B cell (primary cell): ENCODE results near the gene DDA1. TPM values are rescaled to one million over a fixed set of nuclear protein-coding genes. Genes with fewer than 3 reads are reported as not detected.

ENCODE experiments used
- ATAC-seq: fragments of 200-7000 bp; cut with Tn5 transposase; one replicate; pipeline ENCODE4 v1.10.0; 2021; ENCODE audit warnings: low read depth, mild to moderate bottlenecking, moderate number of reproducible peaks, moderate library complexity
- CTCF ChIA-PET: fragments of 350-600 bp; sonication (Branson Sonifier 250); formaldehyde crosslinking; loops from one replicate; lab custom pipeline; 2021; ENCODE audit warnings: antibody characterized with exemption, inconsistent platforms; lab: Charles Lee
- POLR2A ChIA-PET: fragments of 350-600 bp; sonication (Branson Sonifier 250); formaldehyde crosslinking; loops from one replicate; lab custom pipeline; 2021; ENCODE audit warnings: antibody characterized with exemption; lab: Charles Lee
- DNase-seq: peaks from one replicate; pipeline ENCODE4 v3.0.0; 2013
- H2AFZ ChIP-seq: 2 replicates; pipeline ENCODE4 v1.6.1; 2012; ENCODE audit warnings: mild to moderate bottlenecking, low read depth, low read length; ENCODE audit not compliant: insufficient read depth, poor library complexity, severe bottlenecking
- H3K27ac ChIP-seq, 2 donors: 1 replicate in 1 of 2; 2 replicates in 1 of 2; pipeline ENCODE4 v1.5.1; 2012 to 2013; ENCODE audit warnings: low read length in 2 of 2, mild to moderate bottlenecking in 2 of 2, moderate library complexity in 1 of 2
- H3K27me3 ChIP-seq, 4 experiments: fragments of 200-600 bp in 1 of 4; sonication (generic) in 1 of 4; replicated peaks in 1 of 4; 1 replicate in 2 of 4; 2 replicates in 2 of 4; pipeline versions ENCODE4 v1.6.1 to v1.7.0; 2013 to 2016; ENCODE audit warnings: low read length in 3 of 4, mild to moderate bottlenecking in 2 of 4, mixed read lengths in 1 of 4, moderate library complexity in 1 of 4; ENCODE audit not compliant: insufficient read depth in 4 of 4, control insufficient read depth in 3 of 4; ENCODE audit errors: control extremely low read depth in 1 of 4
- H3K36me3 ChIP-seq, 2 experiments: replicated peaks in 1 of 2; 1 replicate in 1 of 2; 2 replicates in 1 of 2; pipeline versions ENCODE4 v1.6.1 to v1.7.1; 2013; ENCODE audit warnings: low read length in 1 of 2; ENCODE audit not compliant: insufficient read depth in 2 of 2, control insufficient read depth in 1 of 2; ENCODE audit errors: control extremely low read depth in 1 of 2, extremely low read depth in 1 of 2
- H3K4me1 ChIP-seq, 2 donors: fragments of 200-600 bp in 1 of 2; sonication (generic) in 1 of 2; 1 replicate in 1 of 2; 2 replicates in 1 of 2; pipeline versions ENCODE4 v1.5.1 to v1.6.1; 2013 to 2017; ENCODE audit warnings: low read length in 2 of 2; ENCODE audit not compliant: control insufficient read depth in 2 of 2, insufficient read depth in 2 of 2
- H3K4me2 ChIP-seq: replicated peaks from 2 replicates; pipeline ENCODE3; 2012; ENCODE audit warnings: mild to moderate bottlenecking, low read depth, low read length; ENCODE audit not compliant: poor library complexity, severe bottlenecking
- H3K4me3 ChIP-seq, 5 experiments: fragments of 200-600 bp in 1 of 5; sonication (generic) in 1 of 5; 1 replicate in 3 of 5; 2 replicates in 2 of 5; pipeline versions ENCODE4 v1.5.1 to v1.7.0; 2011 to 2016; ENCODE audit warnings: low read length in 4 of 5, mild to moderate bottlenecking in 4 of 5, low read depth in 2 of 5, control low read depth in 1 of 5, moderate library complexity in 1 of 5; ENCODE audit not compliant: insufficient read depth in 1 of 5; ENCODE audit errors: control extremely low read depth in 1 of 5, extremely low read depth in 1 of 5
- H3K79me2 ChIP-seq: fragments of 200-600 bp; sonication (generic); one replicate; pipeline ENCODE4 v1.6.0; 2016; ENCODE audit warnings: low read length; ENCODE audit not compliant: control insufficient read depth, insufficient read depth
- H3K9ac ChIP-seq: fragments of 200-600 bp; sonication (generic); 2 replicates; pipeline ENCODE4 v1.6.1; 2017; ENCODE audit warnings: mild to moderate bottlenecking, low read length, moderate library complexity
- H3K9me3 ChIP-seq, 3 donors: one replicate each; pipeline versions ENCODE4 v1.6.1 to v1.7.1; 2013; ENCODE audit warnings: low read length in 2 of 3; ENCODE audit not compliant: control insufficient read depth in 2 of 3, insufficient read depth in 1 of 3; ENCODE audit errors: control extremely low read depth in 1 of 3
- H4K20me1 ChIP-seq: 2 replicates; pipeline ENCODE4 v1.6.0; 2012; ENCODE audit warnings: mild to moderate bottlenecking, low read length; ENCODE audit not compliant: insufficient read depth, control insufficient read depth, poor library complexity, severe bottlenecking
- H3K27ac Mint-ChIP-seq: one replicate; pipeline ENCODE4 v1.8.0; 2021; ENCODE audit warnings: mixed read lengths
- H3K27me3 Mint-ChIP-seq: one replicate; pipeline ENCODE4 v1.8.0; 2021; ENCODE audit warnings: mixed read lengths
- H3K4me1 Mint-ChIP-seq: one replicate; pipeline ENCODE4 v1.8.0; 2021; ENCODE audit warnings: mixed read lengths
- H3K4me3 Mint-ChIP-seq: one replicate; pipeline ENCODE4 v1.8.0; 2021; ENCODE audit warnings: mixed read lengths
- H3K9me3 Mint-ChIP-seq: one replicate; pipeline ENCODE4 v1.8.0; 2022; ENCODE audit warnings: mixed read lengths; ENCODE audit not compliant: insufficient read depth
- CTCF ChIP-seq: fragments of 200-600 bp; IDR thresholded peaks from one replicate; pipeline ENCODE4 v1.8.0; 2022; ENCODE audit warnings: antibody characterized with exemption, mild to moderate bottlenecking
- EZH2 ChIP-seq: IDR thresholded peaks from 2 replicates; pipeline ENCODE4 v1.6.1; 2012; ENCODE audit warnings: borderline replicate concordance, low read depth, mild to moderate bottlenecking, moderate library complexity, low read length; ENCODE audit not compliant: insufficient read depth, poor library complexity, severe bottlenecking
- WGBS: methylation state at CpG from one replicate; pipeline ENCODE4 v1.1.5; 2013; ENCODE audit warnings: missing lambda C conversion rate; ENCODE audit not compliant: insufficient coverage; 5-methylcytosine and 5-hydroxymethylcytosine counted together
- intact Hi-C: fragments of 100-400 bp; cut with micrococcal nuclease; formaldehyde crosslinking; loops from one replicate; pipeline ENCODE4 v1.10.0; 2022
- polyA minus RNA-seq: library from RNA; depleted of rRNA, polyadenylated mRNA; stranded (reverse); fragments of >200 nt; gene quantifications from 2 replicates; pipeline ENCODE4 v1.2.3, GENCODE V29; 2012
- polyA plus RNA-seq: library from polyadenylated mRNA; depleted of rRNA; stranded (reverse); fragments of >200 nt; gene quantifications from 2 replicates; pipeline ENCODE4 v1.2.3, GENCODE V29; 2012
- total RNA-seq, 2 donors: library from RNA; stranded (reverse); fragments of 120-200 nt in 1 of 2; gene quantifications; 1 replicate in 1 of 2; 2 replicates in 1 of 2; pipeline versions ENCODE4 v1.2.3 to v1.2.4, GENCODE V29; 2013 to 2022

The DDA1 gene
- total RNA-seq (35.5 and 38.4 TPM in 2 replicates), polyA plus RNA-seq (37.4 and 38.4 TPM in 2 replicates), polyA minus RNA-seq (11.1 and 14.9 TPM in 2 replicates)
- 16.5 TPM for total RNA-seq (2013)

DNA sequence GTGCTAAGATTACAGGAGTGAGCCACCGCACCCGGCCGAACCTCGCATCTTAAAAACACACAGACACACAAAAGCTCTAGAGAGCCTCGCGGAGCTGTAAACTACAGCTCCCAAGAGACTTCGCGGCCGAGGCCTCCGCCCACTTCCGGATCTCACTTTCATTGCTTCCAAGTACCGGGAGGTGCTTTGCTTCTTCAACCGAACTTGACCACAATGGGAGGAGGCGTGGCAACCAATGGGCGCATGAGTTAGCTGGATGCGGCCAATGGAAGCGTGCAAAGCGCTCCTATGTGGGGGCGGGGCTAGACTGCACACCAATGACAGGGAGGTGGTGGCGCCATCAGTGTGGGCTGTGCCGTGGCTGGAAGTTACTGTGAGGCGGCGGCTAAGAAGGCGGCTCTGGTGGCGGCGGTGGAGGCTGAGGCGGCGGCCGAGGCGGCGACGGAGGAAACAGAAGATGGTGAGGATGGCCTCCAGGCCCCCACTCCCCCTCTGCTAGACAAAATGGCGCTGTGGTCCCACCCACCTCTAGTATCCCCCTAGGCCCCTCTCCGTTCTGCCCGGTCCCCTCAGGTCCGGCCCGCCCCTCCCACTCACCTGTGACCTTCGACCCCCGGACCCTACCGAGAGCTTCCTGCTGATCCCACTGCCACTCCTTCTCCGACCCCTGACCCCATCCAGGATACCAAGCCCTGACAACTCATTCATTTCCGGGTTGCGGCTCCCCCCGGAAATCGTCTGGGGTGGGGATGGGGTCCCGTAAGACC lies at the start of gene DDA1:
Gene DDA1, plus strand, starts transcription at position 366 of the 767 bp plus-strand sequence. Its CDS starts 92 bp downstream, at position 458.
- Histone ChIP-seq H4K20me1 (peaks cover 49% of the 10 kb centered on the region), H3K9me3 (no peaks in the 10 kb centered on the region), H3K27me3 (no peaks in the 10 kb centered on the region), H3K4me3 (peak within 1 kb of the TSS; percentile 63 to 98 (median 96)), H3K9ac (peak within 1 kb of the TSS; percentile 97), H2AFZ (peak within 1 kb of the TSS; percentile 70), H3K79me2 (peaks cover 67% of the 10 kb centered on the region), H3K4me1 (peaks cover 24 to 37% of the 10 kb centered on the region in 2 donors), H3K4me2 (peak within 1 kb of the TSS; percentile 98), H3K36me3 (peaks cover 0 to 12% of the 10 kb centered on the region in 2 experiments), H3K27ac (peak within 1 kb of the TSS; percentile 53 to 83)
- peak; percentile 99 for DNase-seq
- ChIA-PET CTCF (interaction anchor here (0.7 to 1.5 kb wide), 11 partner anchors 16 to 147 kb away, joined by 3 to 9 read pairs (median 3); partner anchors contain the start of genes ANKLE1, BST2 and USE1), POLR2A (interaction anchor here (0.5 to 1.4 kb wide), 12 partner anchors 18 to 870 kb away, joined by 3 to 12 read pairs (median 4); partner anchors contain the start of genes ANO8, BABAM1, BST2 and MVB12A)
- intact Hi-C loops, result loop anchor here (1.0 to 10.0 kb wide), 8 partner anchors 17 to 722 kb away; partner anchors contain the start of genes BABAM1, GTPBP3, OCEL1 and SMIM7
- peak within 1 kb of the TSS; percentile 96 for H3K27ac Mint-ChIP-seq
- no peaks in the 10 kb centered on the region for H3K9me3 Mint-ChIP-seq
- TF ChIP-seq EZH2 (no peak), CTCF (no peak)
- under 1% methylated on average over 40 of the region's 46 CpGs for WGBS
- peak; percentile 78 for ATAC-seq
- H3K27me3 Mint-ChIP-seq, result no peaks in the 10 kb centered on the region
- peaks cover 43% of the 10 kb centered on the region for H3K4me1 Mint-ChIP-seq
- H3K4me3 Mint-ChIP-seq, result peak within 1 kb of the TSS; percentile 95
